Karpas-422 (cell line): Measurements from ENCODE around the gene MYEF2. TPM values are rescaled to one million over a fixed set of nuclear protein-coding genes. Genes with fewer than 3 reads are reported as not detected.

Experiments
- DNase-seq: peaks from one replicate; pipeline ENCODE4 v3.0.0-alpha.2; 2015
- H2AFZ ChIP-seq: fragments of 200-600 bp; sonication (generic); 2 replicates; pipeline ENCODE4 v1.6.1; 2014; ENCODE audit warnings: antibody characterized with exemption, low read length, mixed read lengths
- H3K27ac ChIP-seq: fragments of 200-600 bp; sonication (generic); 2 replicates; pipeline ENCODE4 v1.5.1; 2014; ENCODE audit warnings: mild to moderate bottlenecking, low read length, moderate library complexity
- H3K27me3 ChIP-seq: fragments of 200-600 bp; sonication (generic); 2 replicates; pipeline ENCODE4 v1.6.1; 2014; ENCODE audit warnings: low read length, mixed read lengths
- H3K36me3 ChIP-seq: fragments of 200-600 bp; sonication (generic); 2 replicates; pipeline ENCODE4 v1.6.1; 2014; ENCODE audit warnings: low read length, mixed read lengths; ENCODE audit not compliant: insufficient read depth
- H3K4me1 ChIP-seq: fragments of 200-600 bp; sonication (generic); 2 replicates; pipeline ENCODE4 v1.6.1; 2014; ENCODE audit warnings: mild to moderate bottlenecking, low read length, mixed read lengths
- H3K4me2 ChIP-seq: fragments of 200-600 bp; sonication (generic); 2 replicates; pipeline ENCODE4 v1.6.1; 2014; ENCODE audit warnings: low read length, low read depth, mild to moderate bottlenecking; ENCODE audit not compliant: poor library complexity, severe bottlenecking
- H3K4me3 ChIP-seq: fragments of 200-600 bp; sonication (generic); 2 replicates; pipeline ENCODE4 v1.5.1; 2014; ENCODE audit warnings: mild to moderate bottlenecking, antibody characterized with exemption, low read length, mixed read lengths
- H3K79me2 ChIP-seq: fragments of 200-600 bp; sonication (generic); 2 replicates; pipeline ENCODE4 v1.6.1; 2014; ENCODE audit warnings: mild to moderate bottlenecking, low read length, mixed read lengths
- H3K9ac ChIP-seq: fragments of 200-600 bp; sonication (generic); 2 replicates; pipeline ENCODE4 v1.6.0; 2014; ENCODE audit warnings: low read length
- H3K9me2 ChIP-seq: fragments of 200-600 bp; sonication (generic), shearing (Covaris generic); replicated peaks from 2 replicates; pipeline ENCODE4 v1.6.0; 2014; ENCODE audit warnings: mild to moderate bottlenecking, low read length, moderate library complexity; ENCODE audit not compliant: insufficient read depth
- H3K9me3 ChIP-seq: fragments of 300-700, 200-600 bp; sonication (generic); 2 replicates; pipeline ENCODE4 v1.6.1; 2014; ENCODE audit warnings: low read length, mixed read lengths
- H4K20me1 ChIP-seq: fragments of 200-600 bp; sonication (generic); 2 replicates; pipeline ENCODE4 v1.6.1; 2014; ENCODE audit warnings: mild to moderate bottlenecking, antibody characterized with exemption, low read length, low read depth; ENCODE audit not compliant: insufficient read depth
- total RNA-seq: library from RNA; depleted of rRNA; stranded (reverse); fragments of >200 nt; shearing (Covaris generic); gene quantifications from 2 replicates; pipeline ENCODE4 v1.2.3, GENCODE V29; 2014; ENCODE audit warnings: low replicate concordance

MYEF2 gene
- total RNA-seq, 1 experiment from 2014 or later, result 50.0 TPM

DNA sequence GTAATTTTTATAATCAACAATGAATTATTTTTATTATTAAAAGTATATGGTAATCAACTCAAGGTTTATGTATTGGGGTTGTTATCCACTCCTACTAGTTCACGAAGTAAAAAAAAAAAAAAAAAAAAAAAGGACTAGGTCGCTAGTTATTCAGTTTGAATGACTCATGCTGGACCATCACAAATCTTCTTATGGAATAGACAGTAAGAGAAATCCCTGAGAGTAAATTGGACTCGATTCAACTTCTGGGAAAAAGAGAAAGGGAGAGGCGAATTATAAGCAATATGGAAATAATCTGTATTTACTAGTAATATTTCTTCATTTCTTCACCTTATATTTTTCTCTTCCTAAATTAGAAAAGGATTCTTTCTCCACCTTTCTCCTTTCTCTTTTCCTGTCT is 2.0 kb downstream of the MYEF2 start:
- peaks cover 46% of the 10 kb centered on the region for H3K4me1 ChIP-seq
- H4K20me1 ChIP-seq, result no peaks in the 10 kb centered on the region
- H3K27me3 ChIP-seq, result no peaks in the 10 kb centered on the region
- no peaks in the 10 kb centered on the region for H3K36me3 ChIP-seq
- no peak overlapping the region; the same call in 1 of the 2 replicates for H3K27ac ChIP-seq
- peak overlapping the region; percentile 72 for H3K9ac ChIP-seq
- no peaks in the 10 kb centered on the region for H3K9me2 ChIP-seq
- DNase-seq, result peak; percentile 39
- H3K9me3 ChIP-seq, result no peaks in the 10 kb centered on the region
- peaks cover 64% of the 10 kb centered on the region for H3K79me2 ChIP-seq
- H3K4me3 ChIP-seq, result peak overlapping the region; percentile 81
- no peak overlapping the region for H2AFZ ChIP-seq
- peak overlapping the region; percentile 87 for H3K4me2 ChIP-seq

DNA sequence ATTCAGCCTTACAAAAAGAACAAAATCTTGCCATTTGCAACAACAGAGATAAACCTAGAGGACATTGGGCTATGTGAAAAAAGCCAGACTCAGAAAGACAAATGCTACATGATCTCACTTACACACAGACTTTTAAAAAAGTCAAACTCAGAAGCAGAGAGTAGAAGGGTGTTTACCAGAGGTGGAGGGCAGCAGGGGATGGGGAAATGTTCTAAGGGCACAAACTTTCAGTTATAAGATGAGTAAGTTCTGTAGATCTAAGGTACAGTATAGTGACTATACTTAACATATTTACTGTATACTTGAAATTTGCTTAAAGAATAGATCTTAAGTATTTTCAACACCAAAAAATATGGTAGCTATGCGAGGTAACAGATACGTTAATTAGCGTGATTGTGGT is 3.0 kb downstream of the MYEF2 start:
- Histone ChIP-seq H3K79me2 (peaks cover 74% of the 10 kb centered on the region), H2AFZ (no peak overlapping the region), H3K9ac (no peak overlapping the region), H4K20me1 (no peaks in the 10 kb centered on the region), H3K9me3 (no peaks in the 10 kb centered on the region), H3K27me3 (no peaks in the 10 kb centered on the region), H3K4me3 (no peak overlapping the region), H3K4me1 (peaks cover 46% of the 10 kb centered on the region), H3K4me2 (peak overlapping the region; percentile 87), H3K9me2 (no peaks in the 10 kb centered on the region), H3K36me3 (no peaks in the 10 kb centered on the region), H3K27ac (no peak overlapping the region)
- no peak for DNase-seq

DNA sequence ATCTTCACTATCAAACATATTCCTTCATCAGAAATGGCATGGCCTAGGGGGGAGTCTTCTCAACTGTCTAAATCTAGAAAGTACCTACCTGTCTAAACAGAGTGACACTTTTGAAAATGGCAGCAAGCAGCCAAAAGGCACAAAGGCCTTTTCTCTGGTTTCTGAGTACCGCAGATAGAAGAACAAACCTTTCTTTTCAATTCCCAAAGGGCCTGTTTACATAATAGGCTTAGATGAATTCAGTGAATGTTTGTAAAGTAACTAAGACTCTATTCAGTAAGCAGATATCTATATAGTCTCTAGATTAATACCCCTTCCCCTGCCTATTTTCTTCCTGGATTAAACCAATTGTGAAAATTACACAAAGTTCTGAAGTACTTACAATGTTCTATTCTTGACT is 7.1 kb downstream of the MYEF2 start:
- peaks cover 95% of the 10 kb centered on the region for H3K79me2 ChIP-seq
- H3K9me2 ChIP-seq, result no peaks in the 10 kb centered on the region
- DNase-seq, result peak; percentile 38
- H3K4me1 ChIP-seq, result peaks cover 27% of the 10 kb centered on the region
- peaks cover 22% of the 10 kb centered on the region; the same call in 1 of the 2 replicates for H3K36me3 ChIP-seq
- H3K4me3 ChIP-seq, result no peak overlapping the region
- no peak overlapping the region for H3K4me2 ChIP-seq
- no peak overlapping the region for H3K27ac ChIP-seq
- no peaks in the 10 kb centered on the region for H4K20me1 ChIP-seq
- H3K27me3 ChIP-seq, result no peaks in the 10 kb centered on the region
- no peaks in the 10 kb centered on the region for H3K9me3 ChIP-seq
- H3K9ac ChIP-seq, result no peak overlapping the region
- no peak overlapping the region for H2AFZ ChIP-seq

DNA sequence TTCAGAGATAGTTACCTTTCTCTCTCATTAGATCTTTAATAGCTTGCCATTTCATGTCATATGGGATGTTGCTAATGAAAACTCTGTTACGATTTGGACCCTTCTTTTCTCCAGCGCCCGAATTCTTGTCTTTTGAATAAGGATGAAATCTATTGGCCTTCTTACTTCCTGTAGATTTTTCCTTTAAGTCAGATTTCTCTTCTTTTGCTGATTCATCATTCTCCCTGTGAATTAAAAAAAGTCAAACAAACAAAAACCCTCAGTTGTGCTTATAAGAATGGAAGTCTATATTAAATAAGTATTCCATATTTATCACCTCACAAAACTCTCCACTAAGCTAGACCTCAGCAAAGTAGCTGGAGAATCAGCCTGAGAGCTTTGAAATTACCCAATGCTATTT is 9.5 kb downstream of the MYEF2 start:
- no peaks in the 10 kb centered on the region for H4K20me1 ChIP-seq

DNA sequence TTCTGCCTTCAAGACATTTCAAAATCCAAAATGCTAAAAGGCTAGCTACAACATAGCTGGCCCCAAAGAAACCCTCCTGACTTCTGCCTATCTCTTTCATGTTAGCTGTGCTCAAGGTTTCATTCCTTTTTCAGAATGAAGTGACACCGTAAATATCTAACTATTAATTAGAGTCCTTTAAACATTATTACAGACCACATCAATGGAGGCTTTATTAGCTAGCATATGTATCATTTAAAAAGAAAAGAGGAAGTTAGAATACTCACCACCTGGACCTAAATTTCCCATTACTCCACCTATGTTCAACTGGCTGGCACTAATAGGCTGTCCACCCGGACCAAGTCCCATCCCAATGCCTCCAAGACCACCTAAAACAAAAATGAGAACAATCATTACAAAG is 24.6 kb downstream of the MYEF2 start:
- Histone ChIP-seq H3K4me2 (no peak overlapping the region), H3K9me3 (no peaks in the 10 kb centered on the region), H3K79me2 (peaks cover 3% of the 10 kb centered on the region; the same call in 1 of the 2 replicates), H3K4me1 (no peaks in the 10 kb centered on the region), H3K9me2 (no peaks in the 10 kb centered on the region), H2AFZ (no peak overlapping the region), H3K27me3 (no peaks in the 10 kb centered on the region), H3K27ac (no peak overlapping the region), H4K20me1 (no peaks in the 10 kb centered on the region), H3K9ac (no peak overlapping the region), H3K36me3 (peaks cover 39% of the 10 kb centered on the region; the same call in 1 of the 2 replicates), H3K4me3 (no peak overlapping the region)
- no peak for DNase-seq

More for the DNA sequence above, 9.5 kb downstream of the MYEF2 start:
- H3K36me3 ChIP-seq, result peaks cover 41% of the 10 kb centered on the region
- peaks cover 14% of the 10 kb centered on the region for H3K4me1 ChIP-seq
- H3K9me3 ChIP-seq, result no peaks in the 10 kb centered on the region
- H3K4me2 ChIP-seq, result no peak overlapping the region
- H3K27ac ChIP-seq, result no peak overlapping the region
- H3K9ac ChIP-seq, result no peak overlapping the region
- no peaks in the 10 kb centered on the region for H3K27me3 ChIP-seq
- no peak overlapping the region for H2AFZ ChIP-seq
- H3K9me2 ChIP-seq, result 0 out of 2 replicates have a peak, but pooled peaks cover 5% of the 10 kb centered on the region
- no peak overlapping the region for H3K4me3 ChIP-seq
- peak; percentile 23 for DNase-seq
- H3K79me2 ChIP-seq, result peaks cover 81% of the 10 kb centered on the region

DNA sequence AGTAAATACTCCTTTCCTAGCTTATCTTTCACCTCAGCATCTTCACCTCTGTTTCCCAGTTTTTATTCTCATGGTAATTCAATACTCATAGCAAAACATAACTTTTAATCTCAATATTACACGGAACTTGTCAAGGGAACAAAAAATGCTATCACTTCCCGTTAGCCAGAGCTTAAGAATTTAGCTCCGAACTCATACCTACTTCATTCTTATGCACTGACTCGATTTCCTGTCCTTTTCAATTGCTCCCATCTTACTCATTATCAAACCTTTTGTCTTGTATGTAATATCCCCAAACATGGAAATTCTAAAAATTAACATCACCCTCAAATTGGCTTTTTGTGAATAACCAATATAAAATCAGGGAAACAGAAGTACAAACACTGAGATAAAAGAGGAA is 28.2 kb downstream of the MYEF2 start:
- H3K4me3 ChIP-seq, result no peak overlapping the region
- no peaks in the 10 kb centered on the region for H4K20me1 ChIP-seq
- H3K27me3 ChIP-seq, result no peaks in the 10 kb centered on the region
- H3K4me2 ChIP-seq, result no peak overlapping the region
- no peak overlapping the region for H3K27ac ChIP-seq
- H3K79me2 ChIP-seq, result no peaks in the 10 kb centered on the region
- H3K9me2 ChIP-seq, result no peaks in the 10 kb centered on the region
- no peak overlapping the region for H3K9ac ChIP-seq
- peaks cover 37% of the 10 kb centered on the region; the same call in 1 of the 2 replicates for H3K36me3 ChIP-seq
- H3K4me1 ChIP-seq, result peaks cover 7% of the 10 kb centered on the region
- H2AFZ ChIP-seq, result no peak overlapping the region
- H3K9me3 ChIP-seq, result no peaks in the 10 kb centered on the region
- DNase-seq, result no peak

DNA sequence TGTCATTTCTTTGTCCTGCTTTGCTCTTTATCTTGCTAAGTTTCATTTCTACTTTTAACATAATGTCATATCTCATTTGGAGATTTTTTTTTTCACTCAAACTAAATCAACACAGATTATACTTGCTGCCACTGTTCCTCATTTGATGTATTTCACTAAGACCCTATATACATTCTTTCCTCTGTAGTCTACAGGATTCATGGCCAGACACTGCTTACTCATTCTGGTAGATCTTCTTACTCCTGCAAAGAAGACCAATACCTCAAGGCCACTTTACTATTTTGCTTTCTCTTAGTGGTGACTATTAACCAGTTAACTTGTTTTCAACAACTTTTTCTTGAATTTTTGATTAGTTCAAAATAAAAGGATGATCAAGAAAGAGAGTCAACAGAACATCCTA is 30.7 kb downstream of the MYEF2 start:
- H3K4me3 ChIP-seq, result no peak overlapping the region
- H2AFZ ChIP-seq, result no peak overlapping the region
- no peaks in the 10 kb centered on the region for H3K79me2 ChIP-seq
- peaks cover 16% of the 10 kb centered on the region for H3K4me1 ChIP-seq
- DNase-seq, result no peak
- H3K9me2 ChIP-seq, result no peaks in the 10 kb centered on the region
- no peaks in the 10 kb centered on the region for H4K20me1 ChIP-seq
- H3K4me2 ChIP-seq, result no peak overlapping the region
- no peak overlapping the region for H3K9ac ChIP-seq
- no peaks in the 10 kb centered on the region for H3K27me3 ChIP-seq
- no peak overlapping the region for H3K27ac ChIP-seq
- H3K36me3 ChIP-seq, result peaks cover 35% of the 10 kb centered on the region; the same call in 1 of the 2 replicates
- no peaks in the 10 kb centered on the region for H3K9me3 ChIP-seq

DNA sequence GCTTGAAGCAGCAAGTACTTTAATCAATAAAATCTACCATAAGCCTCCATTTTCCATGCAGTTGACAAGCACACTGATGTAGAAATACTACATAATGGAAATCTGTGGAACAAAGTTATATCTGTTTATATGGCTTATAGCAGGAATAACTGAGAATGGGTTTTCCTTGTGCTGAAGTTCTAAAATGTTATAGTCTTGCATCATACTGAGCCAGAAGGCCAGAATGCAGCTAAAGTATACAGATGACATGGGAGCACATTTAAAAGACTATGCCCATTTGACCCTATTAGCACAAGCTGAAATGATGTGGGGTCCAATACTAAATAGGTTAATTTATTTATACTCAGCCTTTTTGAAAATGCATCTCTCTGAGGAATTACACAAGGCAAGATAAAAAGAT is 32.2 kb downstream of the MYEF2 start:
- Histone ChIP-seq H3K4me2 (no peak overlapping the region), H3K9me3 (no peaks in the 10 kb centered on the region), H3K9ac (no peak overlapping the region), H3K27ac (no peak overlapping the region), H3K36me3 (peaks cover 23% of the 10 kb centered on the region; the same call in 1 of the 2 replicates), H3K79me2 (no peaks in the 10 kb centered on the region), H3K4me3 (no peak overlapping the region), H3K4me1 (peaks cover 16% of the 10 kb centered on the region), H4K20me1 (no peaks in the 10 kb centered on the region), H2AFZ (no peak overlapping the region), H3K27me3 (no peaks in the 10 kb centered on the region), H3K9me2 (no peaks in the 10 kb centered on the region)
- no peak for DNase-seq
